PFSK-1 (cell line): Measurements from ENCODE around the gene MXD1.

Experiments
- FOXP2 ChIP-seq: optimal IDR thresholded peaks from 2 replicates; pipeline ENCODE3; 2011; ENCODE audit warnings: borderline replicate concordance, control low read depth, inconsistent platforms; ENCODE audit not compliant: insufficient read depth; ENCODE audit errors: extremely low read length, extremely low read depth
- POLR2AphosphoS5 ChIP-seq: IDR thresholded peaks from 2 replicates; pipeline ENCODE4 v1.6.1; 2012; ENCODE audit warnings: low read depth, mild to moderate bottlenecking, control low read depth, low read length, moderate library complexity
- SIN3A ChIP-seq: IDR thresholded peaks from 2 replicates; pipeline ENCODE4 v1.6.1; 2012; ENCODE audit warnings: mild to moderate bottlenecking, low read length, moderate library complexity, borderline replicate concordance; ENCODE audit not compliant: insufficient read depth
- TAF1 ChIP-seq: IDR thresholded peaks from 2 replicates; pipeline ENCODE4 v1.6.1; 2012; ENCODE audit warnings: low read length, control low read depth, borderline replicate concordance; ENCODE audit not compliant: insufficient read depth
- TF ChIP-seq, protein P1 (sequence below), 2 experiments: IDR thresholded peaks; 2 replicates each; pipeline versions ENCODE4 v1.6.1 to v1.8.0; 2011 to 2012; ENCODE audit warnings: low read depth in 2 of 2, low read length in 2 of 2, control low read depth in 1 of 2, inconsistent platforms in 1 of 2, mild to moderate bottlenecking in 1 of 2, moderate library complexity in 1 of 2; ENCODE audit not compliant: insufficient read depth in 1 of 2

The MXD1 gene

DNA sequence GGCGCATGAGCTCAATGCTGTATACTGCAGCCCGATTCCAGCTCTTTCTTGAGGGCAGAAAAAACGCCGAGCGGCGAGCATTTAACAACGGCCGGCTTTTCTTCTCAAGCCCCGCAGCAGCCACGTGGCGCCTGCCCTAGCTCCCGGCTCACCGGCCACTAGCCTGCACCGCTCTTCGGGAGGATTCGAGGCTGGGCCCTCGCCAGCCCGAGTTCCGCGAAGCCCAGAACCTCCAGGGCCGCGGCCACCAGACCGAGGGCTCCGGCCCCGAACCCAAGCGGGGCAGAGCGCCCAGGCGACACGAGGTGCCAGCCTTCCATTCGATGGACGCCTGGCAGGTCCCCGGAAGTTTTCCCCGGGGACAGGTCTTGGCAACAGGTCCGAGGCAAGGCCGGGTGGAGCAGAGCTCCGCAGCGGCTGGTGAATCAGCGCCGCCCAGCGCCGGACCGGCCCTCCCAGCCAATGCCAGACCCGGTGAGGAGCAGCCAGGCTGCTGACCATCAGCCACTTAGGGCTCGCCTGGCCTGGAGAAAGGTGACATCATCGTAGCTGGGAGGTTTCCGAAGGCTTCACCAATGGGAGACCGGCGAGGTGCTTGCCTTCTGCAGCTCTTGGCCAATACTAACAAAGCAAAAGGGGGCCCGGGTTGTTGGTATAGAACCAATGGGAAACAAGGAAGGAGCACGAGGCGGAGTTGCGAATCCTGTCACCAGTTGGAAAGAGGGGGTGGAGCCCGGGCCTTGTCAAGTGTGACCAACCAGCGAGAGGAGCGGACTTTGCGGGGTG lies 552 bp upstream of the MXD1 start:
- peak; percentile 83 for TF ChIP-seq FOXP2
- peak; percentile 81; the same call in 1 of the 2 replicates for TF ChIP-seq TAF1
- no peak for TF ChIP-seq SIN3A
- TF ChIP-seq, protein P1, sequence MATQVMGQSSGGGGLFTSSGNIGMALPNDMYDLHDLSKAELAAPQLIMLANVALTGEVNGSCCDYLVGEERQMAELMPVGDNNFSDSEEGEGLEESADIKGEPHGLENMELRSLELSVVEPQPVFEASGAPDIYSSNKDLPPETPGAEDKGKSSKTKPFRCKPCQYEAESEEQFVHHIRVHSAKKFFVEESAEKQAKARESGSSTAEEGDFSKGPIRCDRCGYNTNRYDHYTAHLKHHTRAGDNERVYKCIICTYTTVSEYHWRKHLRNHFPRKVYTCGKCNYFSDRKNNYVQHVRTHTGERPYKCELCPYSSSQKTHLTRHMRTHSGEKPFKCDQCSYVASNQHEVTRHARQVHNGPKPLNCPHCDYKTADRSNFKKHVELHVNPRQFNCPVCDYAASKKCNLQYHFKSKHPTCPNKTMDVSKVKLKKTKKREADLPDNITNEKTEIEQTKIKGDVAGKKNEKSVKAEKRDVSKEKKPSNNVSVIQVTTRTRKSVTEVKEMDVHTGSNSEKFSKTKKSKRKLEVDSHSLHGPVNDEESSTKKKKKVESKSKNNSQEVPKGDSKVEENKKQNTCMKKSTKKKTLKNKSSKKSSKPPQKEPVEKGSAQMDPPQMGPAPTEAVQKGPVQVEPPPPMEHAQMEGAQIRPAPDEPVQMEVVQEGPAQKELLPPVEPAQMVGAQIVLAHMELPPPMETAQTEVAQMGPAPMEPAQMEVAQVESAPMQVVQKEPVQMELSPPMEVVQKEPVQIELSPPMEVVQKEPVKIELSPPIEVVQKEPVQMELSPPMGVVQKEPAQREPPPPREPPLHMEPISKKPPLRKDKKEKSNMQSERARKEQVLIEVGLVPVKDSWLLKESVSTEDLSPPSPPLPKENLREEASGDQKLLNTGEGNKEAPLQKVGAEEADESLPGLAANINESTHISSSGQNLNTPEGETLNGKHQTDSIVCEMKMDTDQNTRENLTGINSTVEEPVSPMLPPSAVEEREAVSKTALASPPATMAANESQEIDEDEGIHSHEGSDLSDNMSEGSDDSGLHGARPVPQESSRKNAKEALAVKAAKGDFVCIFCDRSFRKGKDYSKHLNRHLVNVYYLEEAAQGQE (IDR thresholded peaks at IDR 0.05; ENCODE audit: insufficient read depth in 1 of 2, low read depth in 2 of 2, low read length in 2 of 2): 0 out of 4 replicates have a peak, but pooled peaks of 1 of the 2 experiments have one; percentile 19
- peak; percentile 83 for TF ChIP-seq POLR2AphosphoS5

DNA sequence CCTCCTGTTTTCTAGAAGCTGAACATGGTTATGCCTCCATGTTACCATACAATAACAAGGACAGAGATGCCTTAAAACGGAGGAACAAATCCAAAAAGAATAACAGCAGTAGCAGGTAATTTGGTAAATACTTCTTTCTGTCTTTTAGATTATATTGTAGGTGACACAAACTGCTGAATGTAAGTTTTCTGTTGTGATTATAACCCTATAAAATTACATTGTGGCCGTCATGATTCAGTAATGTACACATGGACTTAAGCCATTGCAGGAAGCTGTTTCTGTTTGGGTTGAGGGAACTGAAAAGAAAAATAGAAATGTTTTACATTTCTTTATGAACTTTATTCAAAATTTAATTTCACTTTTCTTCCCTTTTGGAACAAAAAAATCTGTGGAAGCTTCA lies 1.2 kb downstream of the MXD1 start:
- TF ChIP-seq TAF1 (no peak), FOXP2 (no peak)

DNA sequence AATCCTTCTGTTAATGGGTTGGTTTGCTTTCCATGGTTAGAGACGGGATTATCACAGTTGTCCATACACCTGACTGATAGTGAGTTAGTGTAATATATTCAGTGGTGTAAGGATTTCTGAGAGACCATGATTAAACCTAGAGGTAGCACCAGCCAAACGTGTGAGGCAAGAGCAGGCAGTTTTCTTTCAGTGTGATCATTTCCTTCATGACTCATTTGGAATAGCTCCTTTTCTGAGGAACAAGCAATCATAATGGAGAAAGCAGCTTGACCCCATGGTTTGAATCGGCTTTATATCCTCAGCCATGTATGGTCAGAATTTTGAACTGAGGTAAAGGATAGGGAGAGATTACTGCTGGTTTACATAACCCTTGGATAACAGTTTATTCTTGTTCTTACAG lies 2.9 kb downstream of the MXD1 start:
- no peak for TF ChIP-seq FOXP2

DNA sequence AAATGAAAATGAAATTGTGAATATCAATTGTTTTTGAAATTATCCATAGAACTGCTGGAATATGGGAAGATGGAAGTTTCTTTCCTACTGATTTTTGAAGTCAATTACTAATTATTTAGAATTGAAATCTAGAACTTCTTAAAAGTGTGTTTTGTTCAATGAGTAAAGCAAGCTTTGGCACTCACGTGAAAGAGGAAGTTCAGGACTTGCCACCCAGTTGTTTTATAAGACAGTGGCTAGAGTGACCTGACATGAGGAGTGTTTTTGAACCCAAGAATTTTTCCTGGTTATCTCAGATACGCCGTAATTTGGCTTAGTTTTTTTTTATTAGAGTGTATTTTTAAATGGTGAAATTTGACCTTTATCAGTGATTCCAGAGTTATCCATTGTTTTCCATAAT lies 3.5 kb downstream of the MXD1 start:
- TF ChIP-seq SIN3A (no peak), POLR2AphosphoS5 (no peak), TAF1 (no peak), FOXP2 (no peak)
- TF ChIP-seq, protein P1 (IDR thresholded peaks at IDR 0.05; ENCODE audit: insufficient read depth in 1 of 2, low read depth in 2 of 2, low read length in 2 of 2): no peak

DNA sequence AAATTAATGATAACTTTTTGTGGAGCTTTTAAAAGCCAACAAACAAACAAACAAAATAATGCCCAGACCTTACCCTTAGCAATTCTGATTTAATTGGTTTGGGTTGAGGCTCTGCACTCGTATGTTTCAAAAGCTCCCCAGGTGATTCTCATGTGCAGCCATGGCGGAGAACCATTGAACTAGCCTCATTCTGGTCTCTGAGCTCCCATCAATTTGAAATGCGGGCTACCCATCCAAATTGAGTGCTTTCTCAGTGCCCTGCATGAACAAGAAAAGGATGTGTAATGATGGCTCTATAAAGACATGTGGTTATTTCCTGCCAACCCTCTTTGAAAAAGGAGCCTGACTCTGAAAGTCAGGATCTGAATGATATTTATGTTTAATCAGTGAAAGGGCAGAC lies 8.2 kb downstream of the MXD1 start:
- no peak for TF ChIP-seq FOXP2
- TF ChIP-seq, protein P1 (IDR thresholded peaks at IDR 0.05; ENCODE audit: insufficient read depth in 1 of 2, low read depth in 2 of 2, low read length in 2 of 2): no peak
- TF ChIP-seq TAF1: no peak
- no peak for TF ChIP-seq SIN3A

DNA sequence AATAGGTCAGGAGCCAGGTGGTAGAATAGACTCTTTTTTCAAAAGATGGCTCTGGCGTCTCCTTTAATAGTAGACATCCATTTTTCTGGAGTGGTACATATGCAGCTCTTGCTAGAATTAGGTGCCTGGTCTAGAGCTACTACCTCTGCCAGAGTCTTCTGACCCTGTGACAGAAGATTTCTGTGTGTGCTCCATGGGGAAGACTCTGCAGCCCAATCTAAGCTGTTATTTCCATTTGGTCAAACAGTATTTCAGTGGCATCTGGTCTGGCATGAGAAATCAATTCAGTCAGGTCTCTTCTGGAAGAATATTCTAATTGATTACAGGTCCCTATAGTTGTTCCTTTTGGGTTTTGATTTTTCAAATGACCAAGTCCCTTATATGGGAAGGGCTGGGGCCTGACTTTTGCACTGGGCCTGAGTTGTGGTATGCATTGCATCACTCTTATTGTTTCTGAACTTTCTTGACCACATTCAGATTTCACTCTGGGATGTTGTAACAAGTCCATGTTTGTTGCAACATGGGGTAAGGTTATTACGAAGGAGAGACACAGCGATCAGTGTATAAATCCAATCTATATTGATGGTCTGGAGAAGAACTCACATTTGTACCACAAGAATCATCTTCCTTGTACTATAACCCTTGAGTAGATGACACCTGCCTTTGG lies 12.1 kb downstream of the MXD1 start:
- TF ChIP-seq TAF1: no peak
- no peak for TF ChIP-seq SIN3A
- TF ChIP-seq FOXP2: no peak
- TF ChIP-seq POLR2AphosphoS5: no peak
- TF ChIP-seq, protein P1 (IDR thresholded peaks at IDR 0.05; ENCODE audit: insufficient read depth in 1 of 2, low read depth in 2 of 2, low read length in 2 of 2): no peak
